PC-9 (cell line): Measurements from ENCODE around the gene MMP24. TPM values are rescaled to one million over a fixed set of nuclear protein-coding genes. Genes with fewer than 3 reads are reported as not detected.

Source experiments
- BruUV-seq: library from RNA; stranded (reverse); fragments of 400-500 nt; replicated peaks from 2 replicates; lab custom pipeline; 2021; lab: Mats Ljungman, UMichigan
- CTCF ChIA-PET: fragments of 300-600 bp; sonication (Branson Sonifier 250); formaldehyde crosslinking; loops from one replicate; lab custom pipeline; 2022; ENCODE audit warnings: antibody characterized with exemption; lab: Charles Lee
- POLR2A ChIA-PET: fragments of 300-600 bp; sonication (Branson Sonifier 250); formaldehyde crosslinking; loops from one replicate; lab custom pipeline; 2022; ENCODE audit warnings: antibody characterized with exemption; ENCODE audit not compliant: unreplicated experiment; lab: Charles Lee
- DNase-seq, 2 experiments: peaks; one replicate each; pipeline versions ENCODE4 v3.0.0 to v3.0.0-alpha.2; 2015 to 2022; ENCODE audit warnings: mixed read lengths in 1 of 2
- H2AFZ ChIP-seq: fragments of 200-600 bp; sonication (generic); 2 replicates; pipeline ENCODE4 v1.8.1; 2017; ENCODE audit warnings: antibody characterized with exemption
- H3F3A ChIP-seq: fragments of 200-600 bp; sonication (generic); 2 replicates; pipeline ENCODE4 v1.8.1; 2017; ENCODE audit warnings: antibody characterized with exemption, mild to moderate bottlenecking, low read depth; ENCODE audit not compliant: insufficient read depth
- H3K27ac ChIP-seq: fragments of 200-600 bp; sonication (generic); 2 replicates; pipeline ENCODE4 v1.6.1; 2016; ENCODE audit warnings: mixed run types
- H3K27me3 ChIP-seq: fragments of 200-600 bp; sonication (generic); 2 replicates; pipeline ENCODE4 v1.6.1; 2016; ENCODE audit warnings: low read depth, mixed run types; ENCODE audit not compliant: insufficient read depth
- H3K36me3 ChIP-seq: fragments of 200-600 bp; sonication (generic); 2 replicates; pipeline ENCODE4 v1.6.1; 2016; ENCODE audit warnings: low read depth, mixed run types
- H3K4me1 ChIP-seq: fragments of 200-600 bp; sonication (generic); replicated peaks from 2 replicates; pipeline ENCODE4 v1.6.1; 2016; ENCODE audit warnings: mixed run types; ENCODE audit not compliant: insufficient read depth
- H3K4me2 ChIP-seq: fragments of 200-600 bp; sonication (generic); 2 replicates; pipeline ENCODE4 v1.6.1; 2017; ENCODE audit warnings: mixed run types
- H3K4me3 ChIP-seq: fragments of 200-600 bp; sonication (generic); 2 replicates; pipeline ENCODE4 v1.6.1; 2016; ENCODE audit warnings: mixed run types
- H3K79me2 ChIP-seq: fragments of 200-600 bp; sonication (generic); 2 replicates; pipeline ENCODE4 v1.6.1; 2017; ENCODE audit warnings: low read depth, mixed run types
- H3K9me2 ChIP-seq: fragments of 200-600 bp; sonication (generic); 2 replicates; pipeline ENCODE4 v1.8.1; 2017; ENCODE audit warnings: mild to moderate bottlenecking; ENCODE audit not compliant: insufficient read depth
- H3K9me3 ChIP-seq: fragments of 200-600 bp; sonication (generic); 2 replicates; pipeline ENCODE4 v1.8.1; 2016; ENCODE audit warnings: low read depth; ENCODE audit not compliant: insufficient read depth
- H4K20me1 ChIP-seq: fragments of 200-600 bp; sonication (generic); 2 replicates; pipeline ENCODE4 v1.8.1; 2017; ENCODE audit not compliant: insufficient read depth
- EZH2 ChIP-seq: fragments of 200-600 bp; sonication (generic); IDR thresholded peaks from 2 replicates; pipeline ENCODE4 v1.8.0; 2017; ENCODE audit warnings: antibody characterized with exemption, low read depth
- intact Hi-C: fragments of 100-400 bp; cut with micrococcal nuclease; formaldehyde crosslinking; loops from one replicate; pipeline ENCODE4 v1.10.0; 2022; ENCODE audit not compliant: unreplicated experiment
- total RNA-seq: library from RNA; stranded (reverse); gene quantifications from 2 replicates; pipeline ENCODE4 v1.2.3, GENCODE V29; 2021
- TF ChIP-seq, protein P1 (sequence below): fragments of 200-600 bp; sonication (generic); conservative IDR thresholded peaks from 2 replicates; pipeline ENCODE4 v1.6.1; 2017; ENCODE audit warnings: mixed run types, antibody characterized with exemption, mild to moderate bottlenecking, moderate library complexity

MMP24 gene
- total RNA-seq, 1 experiment from 2014 or later, result 0.48 TPM

DNA sequence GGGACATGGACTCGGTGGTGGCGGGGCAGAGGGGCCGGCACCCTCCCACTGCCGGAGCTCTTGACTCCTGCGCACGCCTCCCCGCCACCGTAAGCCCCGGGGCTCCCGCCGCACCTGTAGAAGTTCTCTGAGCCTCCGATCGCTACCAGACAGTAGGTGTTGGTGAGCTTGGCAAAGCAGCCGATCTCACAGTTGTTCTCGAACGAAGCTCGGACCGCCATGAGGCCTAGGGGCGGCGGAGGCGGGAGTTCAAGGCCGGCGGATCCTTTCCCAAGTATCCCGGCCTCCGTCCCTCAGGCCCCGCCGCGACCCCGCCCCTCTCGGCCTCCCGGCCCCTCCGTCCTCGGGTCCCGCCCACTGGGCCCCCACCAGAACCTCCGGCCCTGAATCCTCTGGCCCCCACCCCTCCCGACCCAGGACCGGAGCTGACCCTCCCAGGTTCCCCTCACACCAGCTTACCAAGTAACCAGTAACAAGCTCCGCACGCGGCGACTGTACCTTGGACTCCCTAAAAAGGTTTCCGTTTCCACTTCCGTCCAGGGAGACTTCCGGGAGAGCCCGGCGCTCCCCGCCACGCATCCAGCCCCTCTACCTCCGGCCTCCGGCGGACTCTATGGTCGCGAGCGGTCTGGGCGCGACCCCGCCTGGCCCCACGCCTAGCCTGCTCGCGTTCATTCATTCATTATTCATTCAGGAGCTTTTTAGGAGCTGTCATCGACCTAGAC is 57.9 kb downstream of the MMP24 start, which contains the start of gene EIF6:
Gene EIF6 (minus strand): TSS at position 506 of the 725 bp plus-strand sequence. CDS start 285 bp downstream, at position 221.
- POLR2A ChIA-PET, result interaction anchor here (0.5 to 1.2 kb wide), 7 partner anchors 21 to 1171 kb away, joined by 3 to 16 read pairs (median 5); partner anchors contain the start of gene CEP250

DNA sequence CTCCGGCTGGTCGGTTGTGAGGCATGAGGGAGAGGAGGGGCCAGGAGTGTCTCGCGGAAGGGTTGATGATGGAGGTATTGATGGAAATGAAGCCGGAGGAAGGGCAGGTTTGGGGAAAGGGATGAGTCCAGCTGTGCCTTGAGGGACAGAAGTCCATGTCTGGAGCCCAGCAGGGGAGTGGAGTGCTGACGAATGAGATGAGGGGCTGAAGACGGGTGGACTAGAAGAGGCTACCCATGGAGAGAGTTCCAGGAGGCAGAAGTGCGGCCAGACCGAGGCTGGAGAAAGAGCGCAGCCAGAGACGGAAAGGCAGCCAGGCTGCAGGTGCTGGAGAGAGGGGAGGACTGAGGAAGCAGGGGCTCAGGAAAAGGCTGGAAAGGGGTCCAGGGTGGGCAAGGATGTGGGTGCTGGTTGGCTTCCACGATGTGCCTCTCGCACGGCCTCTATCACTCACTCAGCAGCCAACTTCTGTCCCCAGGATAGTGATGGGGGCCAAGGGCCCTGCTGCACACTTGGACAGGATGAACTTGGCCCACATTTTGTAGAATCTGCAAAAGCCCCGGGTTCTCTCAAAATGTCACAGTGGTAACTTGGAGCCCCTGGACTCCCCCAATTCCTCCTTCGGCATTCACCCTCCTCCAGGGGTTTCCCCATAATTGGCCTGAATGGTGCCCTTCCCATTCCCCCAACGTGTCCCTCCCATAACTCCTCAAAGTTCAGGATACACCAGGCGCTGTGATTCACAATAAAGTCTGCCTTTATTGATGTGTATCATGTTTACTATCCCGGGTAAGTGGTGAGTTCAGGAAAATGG is 58.7 kb downstream of the MMP24 start:
- Histone ChIP-seq H2AFZ (peak overlapping the region; percentile 75), H3K4me1 (peaks cover 15% of the 10 kb centered on the region), H3K4me2 (peak overlapping the region; percentile 99), H3K4me3 (peak overlapping the region; percentile 88), H3K27ac (peak overlapping the region; percentile 82), H3K27me3 (no peaks in the 10 kb centered on the region), H4K20me1 (peaks cover 28% of the 10 kb centered on the region), H3K79me2 (peaks cover 40% of the 10 kb centered on the region), H3F3A (peaks cover 39% of the 10 kb centered on the region), H3K9me3 (no peaks in the 10 kb centered on the region), H3K36me3 (peaks cover 20% of the 10 kb centered on the region), H3K9me2 (no peaks in the 10 kb centered on the region)
- POLR2A ChIA-PET, result interaction anchor here (0.5 to 1.2 kb wide), 6 partner anchors 20 to 1170 kb away, joined by 3 to 5 read pairs (median 4); partner anchors contain the start of gene CEP250
- CTCF ChIA-PET, result no interaction called here
- BruUV-seq, result no TSS peak
- no peak for DNase-seq
- TF ChIP-seq, protein P1, sequence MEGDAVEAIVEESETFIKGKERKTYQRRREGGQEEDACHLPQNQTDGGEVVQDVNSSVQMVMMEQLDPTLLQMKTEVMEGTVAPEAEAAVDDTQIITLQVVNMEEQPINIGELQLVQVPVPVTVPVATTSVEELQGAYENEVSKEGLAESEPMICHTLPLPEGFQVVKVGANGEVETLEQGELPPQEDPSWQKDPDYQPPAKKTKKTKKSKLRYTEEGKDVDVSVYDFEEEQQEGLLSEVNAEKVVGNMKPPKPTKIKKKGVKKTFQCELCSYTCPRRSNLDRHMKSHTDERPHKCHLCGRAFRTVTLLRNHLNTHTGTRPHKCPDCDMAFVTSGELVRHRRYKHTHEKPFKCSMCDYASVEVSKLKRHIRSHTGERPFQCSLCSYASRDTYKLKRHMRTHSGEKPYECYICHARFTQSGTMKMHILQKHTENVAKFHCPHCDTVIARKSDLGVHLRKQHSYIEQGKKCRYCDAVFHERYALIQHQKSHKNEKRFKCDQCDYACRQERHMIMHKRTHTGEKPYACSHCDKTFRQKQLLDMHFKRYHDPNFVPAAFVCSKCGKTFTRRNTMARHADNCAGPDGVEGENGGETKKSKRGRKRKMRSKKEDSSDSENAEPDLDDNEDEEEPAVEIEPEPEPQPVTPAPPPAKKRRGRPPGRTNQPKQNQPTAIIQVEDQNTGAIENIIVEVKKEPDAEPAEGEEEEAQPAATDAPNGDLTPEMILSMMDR, result no peak
- TF ChIP-seq EZH2, result no peak
- intact Hi-C loops, result no loop called here

More for the DNA sequence above, 57.9 kb downstream of the MMP24 start, which contains the start of gene EIF6:
- peak within 1 kb of the TSS; percentile 99 for H3K4me2 ChIP-seq
- H3K9me3 ChIP-seq, result no peaks in the 10 kb centered on the region
- H3K9me2 ChIP-seq, result no peaks in the 10 kb centered on the region
- peaks cover 28% of the 10 kb centered on the region for H3K36me3 ChIP-seq
- peaks cover 34% of the 10 kb centered on the region for H4K20me1 ChIP-seq
- no TSS peak for BruUV-seq
- H3K27ac ChIP-seq, result peak within 1 kb of the TSS; percentile 82
- H3F3A ChIP-seq, result peaks cover 46% of the 10 kb centered on the region
- no peaks in the 10 kb centered on the region for H3K27me3 ChIP-seq
- H3K79me2 ChIP-seq, result peaks cover 40% of the 10 kb centered on the region
- H2AFZ ChIP-seq, result peak within 1 kb of the TSS; percentile 75
- intact Hi-C loops, result no loop called here
- peak; percentile 73 to 89 for DNase-seq
- CTCF ChIA-PET, result interaction anchor here (0.6 to 1.0 kb wide), 2 partner anchors 20 to 166 kb away, joined by 3 to 4 read pairs; no protein-coding TSS in a partner anchor
- no peak for TF ChIP-seq EZH2
- TF ChIP-seq, protein P1, result no peak
- H3K4me3 ChIP-seq, result peak within 1 kb of the TSS; percentile 88
- peaks cover 15% of the 10 kb centered on the region for H3K4me1 ChIP-seq

DNA sequence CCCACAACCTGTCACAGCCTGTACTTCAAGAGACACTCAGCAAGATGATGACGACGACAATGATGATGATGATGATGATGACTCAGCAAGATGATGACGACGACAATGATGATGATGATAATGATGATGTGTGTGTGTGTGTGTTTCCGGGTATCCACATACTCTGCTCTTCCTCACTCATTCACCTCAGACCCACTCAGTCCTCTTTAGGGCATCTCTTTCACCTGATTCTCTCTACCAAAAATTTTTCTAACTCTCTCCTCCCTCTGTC is 59.3 kb downstream of the MMP24 start:
- Histone ChIP-seq H3K4me3 (no peak overlapping the region), H3K4me2 (0 out of 2 replicates have a peak overlapping the region, but pooled peaks have one; percentile 99), H3K36me3 (peaks cover 15% of the 10 kb centered on the region), H3K27me3 (no peaks in the 10 kb centered on the region), H3K9me3 (no peaks in the 10 kb centered on the region), H3K79me2 (peaks cover 35% of the 10 kb centered on the region), H2AFZ (no peak overlapping the region), H3K4me1 (peaks cover 15% of the 10 kb centered on the region), H3F3A (peaks cover 33% of the 10 kb centered on the region), H3K27ac (no peak overlapping the region), H3K9me2 (no peaks in the 10 kb centered on the region), H4K20me1 (peaks cover 23% of the 10 kb centered on the region)
- intact Hi-C loops, result no loop called here
- no peak for TF ChIP-seq EZH2
- TF ChIP-seq, protein P1, result no peak
- BruUV-seq, result no TSS peak
- ChIA-PET CTCF (no interaction called here), POLR2A (no interaction called here)
- DNase-seq, result no peak
